ENCODE measurements around the gene GEMIN4.
"Not testable (repeated sequence)": the region's sequence is repeated elsewhere in the genome, so short reads cannot be mapped to it uniquely, and the experiment has no call there.

GEMIN4 gene

DNA sequence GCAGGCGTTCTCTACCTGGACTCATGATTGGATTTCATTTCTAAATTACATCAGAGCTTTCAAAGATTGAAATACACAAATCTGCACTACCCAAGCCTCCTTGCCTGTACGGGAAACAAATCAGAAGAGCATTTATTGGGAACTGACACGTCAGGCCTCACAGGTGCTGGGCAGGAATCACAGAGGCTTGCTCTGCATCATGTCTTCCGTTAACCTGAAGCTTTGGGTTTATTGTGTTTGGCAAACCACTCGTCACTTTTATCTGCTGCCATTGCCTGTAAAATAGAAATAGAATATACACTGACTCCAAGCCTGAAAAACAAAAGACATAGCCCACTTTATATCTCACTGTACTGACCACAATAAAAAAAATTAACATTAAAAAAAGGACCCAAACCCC lies 7.9 kb upstream of the GEMIN4 start:
- in situ Hi-C loops (cut with HindIII; ENCODE audit: low sequenced_read_pairs) = no loop called here
- TF ChIP-seq, protein P1, sequence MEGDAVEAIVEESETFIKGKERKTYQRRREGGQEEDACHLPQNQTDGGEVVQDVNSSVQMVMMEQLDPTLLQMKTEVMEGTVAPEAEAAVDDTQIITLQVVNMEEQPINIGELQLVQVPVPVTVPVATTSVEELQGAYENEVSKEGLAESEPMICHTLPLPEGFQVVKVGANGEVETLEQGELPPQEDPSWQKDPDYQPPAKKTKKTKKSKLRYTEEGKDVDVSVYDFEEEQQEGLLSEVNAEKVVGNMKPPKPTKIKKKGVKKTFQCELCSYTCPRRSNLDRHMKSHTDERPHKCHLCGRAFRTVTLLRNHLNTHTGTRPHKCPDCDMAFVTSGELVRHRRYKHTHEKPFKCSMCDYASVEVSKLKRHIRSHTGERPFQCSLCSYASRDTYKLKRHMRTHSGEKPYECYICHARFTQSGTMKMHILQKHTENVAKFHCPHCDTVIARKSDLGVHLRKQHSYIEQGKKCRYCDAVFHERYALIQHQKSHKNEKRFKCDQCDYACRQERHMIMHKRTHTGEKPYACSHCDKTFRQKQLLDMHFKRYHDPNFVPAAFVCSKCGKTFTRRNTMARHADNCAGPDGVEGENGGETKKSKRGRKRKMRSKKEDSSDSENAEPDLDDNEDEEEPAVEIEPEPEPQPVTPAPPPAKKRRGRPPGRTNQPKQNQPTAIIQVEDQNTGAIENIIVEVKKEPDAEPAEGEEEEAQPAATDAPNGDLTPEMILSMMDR (IDR thresholded peaks at IDR 0.05; ENCODE audit: low read depth, low read length, missing control alignments) = no peak
- DNase-seq (ENCODE audit: low read depth) = no peak
- H3K4me3 ChIP-seq (ENCODE audit: low read depth, low read length) = no peak overlapping the region

DNA sequence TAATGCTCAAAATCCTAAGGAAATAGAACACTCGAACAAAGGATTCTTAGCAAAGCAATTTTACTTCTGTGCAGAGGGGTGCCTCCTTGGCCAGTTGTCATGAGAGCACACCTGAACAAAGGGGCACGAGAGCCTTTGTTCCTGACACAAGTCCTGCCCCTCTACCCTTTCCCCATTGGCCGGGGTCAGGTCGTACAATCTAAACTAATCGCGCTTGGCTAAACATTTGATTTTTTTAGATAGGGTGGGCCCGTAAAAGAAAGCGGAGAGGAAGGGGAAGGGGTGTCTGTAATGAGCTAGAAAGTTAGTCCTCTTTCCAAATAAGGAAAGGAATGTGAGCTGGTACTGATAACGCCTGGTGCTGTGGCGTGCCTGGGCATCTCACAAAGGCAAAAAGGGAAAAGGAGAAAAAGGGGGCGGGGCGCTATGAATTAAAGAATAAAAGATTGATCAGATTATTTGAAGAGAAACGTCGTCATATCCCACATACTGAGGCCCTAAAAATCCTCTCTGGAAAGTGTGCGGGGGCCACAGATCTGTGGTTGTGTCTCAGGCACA lies 4.0 kb upstream of the GEMIN4 start:
- DNase-seq (ENCODE audit: low read depth); H3K4me3 ChIP-seq (ENCODE audit: low read depth, low read length); in situ Hi-C loops (cut with HindIII; ENCODE audit: low sequenced_read_pairs): not testable (repeated sequence)

DNA sequence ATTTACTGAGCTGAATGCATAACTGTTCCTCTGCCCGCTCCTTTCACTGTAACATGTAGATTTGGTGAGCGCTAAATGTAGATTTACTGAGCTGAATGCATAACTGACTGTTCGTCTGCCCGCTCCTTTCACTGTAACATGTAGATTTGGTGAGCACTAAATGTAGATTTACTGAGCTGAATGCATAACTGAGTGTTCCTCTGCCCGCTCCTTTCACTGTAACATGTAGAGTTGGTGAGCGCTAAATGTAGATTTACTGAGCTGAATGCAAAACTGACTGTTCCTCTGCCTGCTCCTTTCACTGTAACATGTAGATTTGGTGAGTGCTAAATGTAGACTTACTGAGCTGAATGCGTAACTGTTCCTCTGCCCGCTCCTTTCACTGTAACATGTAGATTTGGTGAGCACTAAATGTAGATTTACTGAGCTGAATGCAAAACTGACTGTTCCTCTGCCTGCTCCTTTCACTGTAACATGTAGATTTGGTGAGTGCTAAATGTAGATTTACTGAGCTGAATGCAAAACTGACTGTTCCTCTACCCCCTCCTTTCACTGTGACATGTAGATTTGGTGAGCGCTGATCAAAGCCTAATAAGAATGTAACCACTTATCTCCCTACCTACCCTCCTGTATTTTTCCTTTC lies 3.4 kb upstream of the GEMIN4 start:
- DNase-seq (ENCODE audit: low read depth); in situ Hi-C loops (cut with HindIII; ENCODE audit: low sequenced_read_pairs); H3K4me3 ChIP-seq (ENCODE audit: low read depth, low read length): not testable (repeated sequence)

DNA sequence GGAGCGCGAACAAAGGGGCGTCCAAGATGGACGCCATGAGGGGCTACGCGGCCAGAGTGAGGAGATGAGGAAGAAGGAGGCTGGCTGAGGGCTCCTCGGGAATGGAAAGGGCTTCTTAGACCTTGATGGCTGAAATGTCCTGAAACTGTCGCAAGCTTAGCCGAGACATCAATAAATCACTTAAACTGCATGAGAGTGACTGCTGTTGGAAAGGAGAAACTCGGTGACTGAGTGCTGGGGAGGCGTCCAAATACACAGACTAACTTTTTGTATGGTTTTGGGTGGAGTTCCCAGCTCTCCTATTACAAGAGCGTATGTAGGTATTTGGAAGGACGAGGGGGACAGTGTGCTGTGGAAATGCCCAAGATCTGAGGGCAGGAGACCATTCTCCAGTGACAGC lies 1.4 kb upstream of the GEMIN4 start:
- no peak for DNase-seq (ENCODE audit: low read depth)
- H3K4me3 ChIP-seq (ENCODE audit: low read depth, low read length) = no peak overlapping the region
- in situ Hi-C loops (cut with HindIII; ENCODE audit: low sequenced_read_pairs) = no loop called here
- TF ChIP-seq, protein P1 (IDR thresholded peaks at IDR 0.05; ENCODE audit: low read depth, low read length, missing control alignments) = no peak

DNA sequence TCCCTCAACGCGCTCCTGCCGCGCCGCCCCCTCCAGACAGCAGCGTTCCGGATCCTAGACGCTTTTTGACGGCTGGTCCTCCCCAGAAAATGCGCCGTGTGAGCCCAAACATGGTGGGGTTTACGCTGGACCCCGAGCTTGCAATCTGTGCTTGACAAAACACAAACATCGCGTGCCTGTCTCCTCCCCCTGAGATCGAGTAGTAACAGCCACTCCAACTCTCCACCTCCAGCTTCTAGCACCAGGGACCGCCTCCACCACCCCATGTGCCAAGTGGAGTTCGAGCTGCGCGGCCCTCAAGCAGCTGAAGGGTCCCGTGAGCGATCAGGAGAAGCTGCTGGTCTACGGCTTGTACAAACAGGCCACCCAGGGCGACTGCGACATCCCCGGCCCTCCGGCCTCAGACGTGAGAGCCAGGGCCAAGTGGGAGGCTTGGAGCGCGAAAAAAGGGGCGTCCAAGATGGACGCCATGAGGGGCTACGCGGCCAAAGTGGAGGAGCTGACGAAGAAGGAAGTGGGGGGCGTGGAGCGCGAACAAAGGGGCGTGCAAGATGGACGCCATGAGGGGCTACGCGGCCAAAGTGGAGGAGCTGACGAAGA lies 656 bp upstream of the GEMIN4 start:
- DNase-seq (ENCODE audit: low read depth) = peak; percentile 26
- H3K4me3 ChIP-seq (ENCODE audit: low read depth, low read length) = peak overlapping the region; percentile 73
- in situ Hi-C loops (cut with HindIII; ENCODE audit: low sequenced_read_pairs) = no loop called here
- TF ChIP-seq, protein P1 (IDR thresholded peaks at IDR 0.05; ENCODE audit: low read depth, low read length, missing control alignments) = no peak

DNA sequence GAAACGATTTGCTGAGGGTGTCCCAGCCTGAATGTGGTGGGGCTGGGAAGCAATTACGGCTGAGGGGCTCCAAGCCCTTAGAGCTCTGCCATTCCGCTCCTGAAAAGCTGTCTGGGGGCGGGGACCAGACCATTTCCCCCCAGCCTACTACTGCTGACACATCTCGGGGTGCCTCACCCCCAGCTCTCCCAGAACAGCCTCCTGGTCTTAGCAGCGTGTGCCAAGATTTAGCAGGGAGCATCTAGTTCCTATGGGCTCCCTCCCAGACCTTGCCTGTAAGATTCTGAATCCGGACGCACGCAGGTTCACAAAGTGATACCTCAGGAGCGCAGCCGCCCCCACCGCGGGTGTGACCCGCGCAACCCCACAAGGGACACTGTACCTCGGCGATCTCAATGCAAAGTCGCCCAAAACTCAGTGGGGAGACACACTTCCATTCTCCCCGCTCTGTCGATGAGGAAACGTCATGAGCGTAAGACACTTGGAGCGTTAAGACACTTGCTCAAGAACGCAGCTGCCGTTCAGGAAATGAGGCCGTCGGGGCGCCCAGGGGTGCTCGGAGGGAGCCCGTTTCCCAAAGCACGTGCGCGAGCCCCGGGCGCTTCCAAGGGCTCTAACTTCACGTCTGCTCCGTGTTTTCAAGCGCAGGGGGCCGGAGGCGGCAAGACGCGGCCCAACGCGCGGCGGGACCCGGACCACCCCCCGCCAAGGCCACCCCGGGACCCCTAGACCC lies 629 bp downstream of the GEMIN4 start:
- TF ChIP-seq, protein P1 (IDR thresholded peaks at IDR 0.05; ENCODE audit: low read depth, low read length, missing control alignments) = no peak
- no peak for DNase-seq (ENCODE audit: low read depth)
- H3K4me3 ChIP-seq (ENCODE audit: low read depth, low read length) = peak overlapping the region; percentile 73
- in situ Hi-C loops (cut with HindIII; ENCODE audit: low sequenced_read_pairs) = no loop called here

DNA sequence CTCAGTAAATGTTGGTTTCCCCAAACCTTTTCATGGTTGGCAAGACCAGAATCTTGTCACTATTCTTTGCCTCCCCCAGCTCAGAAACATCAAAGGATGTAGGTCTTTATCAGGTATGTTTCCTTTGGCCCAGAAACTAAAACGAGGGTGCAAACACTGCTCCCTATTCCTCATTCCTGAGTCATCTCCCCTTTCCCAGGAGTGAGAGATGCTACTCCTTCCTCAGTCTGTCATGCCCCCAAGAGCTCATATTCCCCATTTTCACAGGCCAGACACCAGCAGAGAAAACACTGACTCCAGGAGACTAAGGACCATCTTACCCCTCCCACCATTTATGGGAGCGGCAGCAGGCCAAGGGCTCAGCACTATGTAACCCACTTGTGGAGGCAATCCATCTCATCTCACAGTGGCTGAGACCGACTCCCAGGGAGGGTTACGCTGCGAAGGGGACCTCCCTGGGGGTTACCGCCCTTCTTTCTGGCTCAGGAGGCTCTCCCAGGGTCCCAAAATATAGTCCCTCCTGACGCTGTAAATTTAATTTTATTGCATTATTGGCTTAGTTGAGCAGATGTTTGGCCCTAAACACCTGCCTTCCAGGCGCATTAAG lies 1.5 kb downstream of the GEMIN4 start:
- peak overlapping the region; percentile 73 for H3K4me3 ChIP-seq (ENCODE audit: low read depth, low read length)
- in situ Hi-C loops (cut with HindIII; ENCODE audit: low sequenced_read_pairs) = no loop called here
- TF ChIP-seq, protein P1 (IDR thresholded peaks at IDR 0.05; ENCODE audit: low read depth, low read length, missing control alignments) = no peak
- no peak for DNase-seq (ENCODE audit: low read depth)

DNA sequence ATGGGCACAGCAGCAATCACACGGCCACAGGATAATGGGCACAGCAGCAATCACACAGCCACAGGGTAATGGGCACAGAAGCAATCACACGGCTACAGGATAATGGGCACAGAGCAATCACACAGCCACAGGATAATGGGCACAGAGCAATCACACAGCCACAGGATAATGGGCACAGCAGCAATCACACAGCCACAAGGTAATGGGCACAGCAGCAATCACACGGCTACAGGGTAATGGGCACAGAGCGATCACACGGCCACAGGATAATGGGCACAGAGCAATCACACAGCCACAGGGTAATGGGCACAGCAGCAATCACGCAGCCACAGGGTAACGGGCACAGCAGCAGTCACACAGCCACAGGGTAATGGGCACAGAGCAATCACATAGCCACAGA lies 2.7 kb downstream of the GEMIN4 start:
- H3K4me3 ChIP-seq (ENCODE audit: low read depth, low read length); DNase-seq (ENCODE audit: low read depth); in situ Hi-C loops (cut with HindIII; ENCODE audit: low sequenced_read_pairs): not testable (repeated sequence)

DNA sequence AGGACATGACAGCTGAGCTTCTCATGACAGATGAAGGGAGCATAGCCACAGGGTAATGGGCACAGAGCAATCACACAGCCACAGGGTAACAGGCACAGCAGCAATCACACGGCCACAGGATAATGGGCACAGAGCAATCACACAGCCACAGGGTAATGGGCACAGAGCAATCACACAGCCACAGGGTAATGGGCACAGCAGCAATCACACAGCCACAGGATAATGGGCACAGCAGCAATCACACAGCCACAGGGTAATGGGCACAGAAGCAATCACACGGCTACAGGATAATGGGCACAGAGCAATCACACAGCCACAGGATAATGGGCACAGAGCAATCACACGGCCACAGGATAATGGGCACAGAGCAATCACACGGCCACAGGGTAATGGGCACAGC lies 3.5 kb downstream of the GEMIN4 start:
- in situ Hi-C loops (cut with HindIII; ENCODE audit: low sequenced_read_pairs); DNase-seq (ENCODE audit: low read depth); H3K4me3 ChIP-seq (ENCODE audit: low read depth, low read length): not testable (repeated sequence)
